Sigmoid colon (tissue), 4 donors: Measurements from ENCODE around the gene LMAN2.

Source experiments
- EP300 ChIP-seq, 4 donors: sonication (generic); formaldehyde crosslinking; IDR thresholded peaks; one replicate each; pipeline ENCODE4 v1.6.1; 2017; ENCODE audit warnings: antibody characterized with exemption in 4 of 4
- POLR2A ChIP-seq, 2 donors: fragments of 450-650 bp; IDR thresholded peaks; one replicate each; pipeline ENCODE4 v1.6.1; 2016; ENCODE audit warnings: antibody characterized with exemption in 2 of 2, mild to moderate bottlenecking in 2 of 2, moderate library complexity in 2 of 2
- POLR2AphosphoS5 ChIP-seq, 4 donors: sonication (generic); formaldehyde crosslinking; IDR thresholded peaks; one replicate each; pipeline ENCODE4 v1.6.1; 2017; ENCODE audit warnings: antibody characterized with exemption in 4 of 4
- TF ChIP-seq, protein P1 (sequence below), 4 experiments: fragments of 450-650 bp in 3 of 4; fragments of 200-600 bp in 1 of 4; IDR thresholded peaks; one replicate each; pipeline ENCODE4 v1.5.1; 2016 to 2019; ENCODE audit warnings: antibody characterized with exemption in 4 of 4, mild to moderate bottlenecking in 3 of 4, moderate library complexity in 2 of 4

- TF ChIP-seq, protein P1, sequence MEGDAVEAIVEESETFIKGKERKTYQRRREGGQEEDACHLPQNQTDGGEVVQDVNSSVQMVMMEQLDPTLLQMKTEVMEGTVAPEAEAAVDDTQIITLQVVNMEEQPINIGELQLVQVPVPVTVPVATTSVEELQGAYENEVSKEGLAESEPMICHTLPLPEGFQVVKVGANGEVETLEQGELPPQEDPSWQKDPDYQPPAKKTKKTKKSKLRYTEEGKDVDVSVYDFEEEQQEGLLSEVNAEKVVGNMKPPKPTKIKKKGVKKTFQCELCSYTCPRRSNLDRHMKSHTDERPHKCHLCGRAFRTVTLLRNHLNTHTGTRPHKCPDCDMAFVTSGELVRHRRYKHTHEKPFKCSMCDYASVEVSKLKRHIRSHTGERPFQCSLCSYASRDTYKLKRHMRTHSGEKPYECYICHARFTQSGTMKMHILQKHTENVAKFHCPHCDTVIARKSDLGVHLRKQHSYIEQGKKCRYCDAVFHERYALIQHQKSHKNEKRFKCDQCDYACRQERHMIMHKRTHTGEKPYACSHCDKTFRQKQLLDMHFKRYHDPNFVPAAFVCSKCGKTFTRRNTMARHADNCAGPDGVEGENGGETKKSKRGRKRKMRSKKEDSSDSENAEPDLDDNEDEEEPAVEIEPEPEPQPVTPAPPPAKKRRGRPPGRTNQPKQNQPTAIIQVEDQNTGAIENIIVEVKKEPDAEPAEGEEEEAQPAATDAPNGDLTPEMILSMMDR (IDR thresholded peaks at IDR 0.05), result no peak
- no peak for TF ChIP-seq EP300 (IDR thresholded peaks at IDR 0.05)
- TF ChIP-seq POLR2AphosphoS5 (IDR thresholded peaks at IDR 0.05), result no peak
- no peak for TF ChIP-seq POLR2A (IDR thresholded peaks at IDR 0.05)
Measured at GRCh38 chr5:177378884-177379883, 27.7 kb upstream of the LMAN2 start.
